ENCODE results near the gene PDYN.

DNA sequence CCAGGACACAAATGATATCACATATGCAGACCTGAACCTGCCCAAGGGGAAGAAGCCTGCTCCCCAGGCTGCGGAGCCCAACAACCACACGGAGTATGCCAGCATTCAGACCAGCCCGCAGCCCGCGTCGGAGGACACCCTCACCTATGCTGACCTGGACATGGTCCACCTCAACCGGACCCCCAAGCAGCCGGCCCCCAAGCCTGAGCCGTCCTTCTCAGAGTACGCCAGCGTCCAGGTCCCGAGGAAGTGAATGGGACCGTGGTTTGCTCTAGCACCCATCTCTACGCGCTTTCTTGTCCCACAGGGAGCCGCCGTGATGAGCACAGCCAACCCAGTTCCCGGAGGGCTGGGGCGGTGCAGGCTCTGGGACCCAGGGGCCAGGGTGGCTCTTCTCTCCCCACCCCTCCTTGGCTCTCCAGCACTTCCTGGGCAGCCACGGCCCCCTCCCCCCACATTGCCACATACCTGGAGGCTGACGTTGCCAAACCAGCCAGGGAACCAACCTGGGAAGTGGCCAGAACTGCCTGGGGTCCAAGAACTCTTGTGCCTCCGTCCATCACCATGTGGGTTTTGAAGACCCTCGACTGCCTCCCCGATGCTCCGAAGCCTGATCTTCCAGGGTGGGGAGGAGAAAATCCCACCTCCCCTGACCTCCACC, 56.4 kb downstream of the PDYN start:
- TF ChIP-seq, protein P1, sequence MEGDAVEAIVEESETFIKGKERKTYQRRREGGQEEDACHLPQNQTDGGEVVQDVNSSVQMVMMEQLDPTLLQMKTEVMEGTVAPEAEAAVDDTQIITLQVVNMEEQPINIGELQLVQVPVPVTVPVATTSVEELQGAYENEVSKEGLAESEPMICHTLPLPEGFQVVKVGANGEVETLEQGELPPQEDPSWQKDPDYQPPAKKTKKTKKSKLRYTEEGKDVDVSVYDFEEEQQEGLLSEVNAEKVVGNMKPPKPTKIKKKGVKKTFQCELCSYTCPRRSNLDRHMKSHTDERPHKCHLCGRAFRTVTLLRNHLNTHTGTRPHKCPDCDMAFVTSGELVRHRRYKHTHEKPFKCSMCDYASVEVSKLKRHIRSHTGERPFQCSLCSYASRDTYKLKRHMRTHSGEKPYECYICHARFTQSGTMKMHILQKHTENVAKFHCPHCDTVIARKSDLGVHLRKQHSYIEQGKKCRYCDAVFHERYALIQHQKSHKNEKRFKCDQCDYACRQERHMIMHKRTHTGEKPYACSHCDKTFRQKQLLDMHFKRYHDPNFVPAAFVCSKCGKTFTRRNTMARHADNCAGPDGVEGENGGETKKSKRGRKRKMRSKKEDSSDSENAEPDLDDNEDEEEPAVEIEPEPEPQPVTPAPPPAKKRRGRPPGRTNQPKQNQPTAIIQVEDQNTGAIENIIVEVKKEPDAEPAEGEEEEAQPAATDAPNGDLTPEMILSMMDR (IDR thresholded peaks at IDR 0.05): no peak
- TF ChIP-seq EZH2 (IDR thresholded peaks at IDR 0.05) (no peak), EZH2phosphoT487 (IDR thresholded peaks at IDR 0.05) (no peak)
